ENCODE measurements around the gene TFAP2D.

The TFAP2D gene

GRCh38 chr6:50713226-50713625 lies at the start of gene TFAP2D:
Gene TFAP2D, plus strand, starts transcription at chr6:50713526. Its CDS starts 530 bp downstream, at chr6:50714056.
- intact Hi-C loops (cut with DNase I; ENCODE audit: low total_unique reads): no loop called here
- H3K27ac ChIP-seq: no peak within 1 kb of the TSS
- no peak within 1 kb of the TSS for H3K4me3 ChIP-seq
- H3K27me3 ChIP-seq: peaks cover 0 to 65% of the 10 kb centered on the region in 2 donors
- no peak for TF ChIP-seq CTCF (IDR thresholded peaks at IDR 0.05)
- DNase-seq: no peak
- no peaks in the 10 kb centered on the region for H3K36me3 ChIP-seq
- H3K4me1 ChIP-seq: no peaks in the 10 kb centered on the region
- H3K9me3 ChIP-seq: no peaks in the 10 kb centered on the region

DNA sequence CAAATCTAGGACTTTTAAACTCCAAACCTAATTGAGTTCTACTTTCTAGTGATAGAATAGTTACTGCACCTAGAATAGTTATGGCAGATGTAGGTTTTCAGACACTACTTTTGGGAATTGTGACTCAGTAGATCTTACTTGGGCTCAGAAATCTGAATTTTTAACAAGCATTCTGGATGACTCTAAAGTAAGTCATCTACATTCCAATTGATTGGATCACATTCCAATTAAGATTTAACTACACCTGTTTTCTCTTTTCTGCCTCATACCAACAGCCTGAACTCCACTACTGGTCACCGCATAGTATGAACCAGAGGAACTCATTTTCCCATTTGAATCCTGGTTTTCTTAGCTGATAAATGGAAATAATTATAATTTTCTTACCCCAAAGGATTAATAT lies 49.5 kb upstream of the TFAP2D start:
- Histone ChIP-seq H3K27ac (no peak overlapping the region), H3K36me3 (no peaks in the 10 kb centered on the region), H3K9me3 (no peaks in the 10 kb centered on the region), H3K27me3 (no peaks in the 10 kb centered on the region), H3K4me1 (no peaks in the 10 kb centered on the region), H3K4me3 (no peak overlapping the region)
- no peak for DNase-seq
- no peak for TF ChIP-seq CTCF (IDR thresholded peaks at IDR 0.05)
- intact Hi-C loops (cut with DNase I; ENCODE audit: low total_unique reads): no loop called here

GRCh38 chr6:50666089-50666488 lies 47.2 kb upstream of the TFAP2D start:
- H3K36me3 ChIP-seq: no peaks in the 10 kb centered on the region
- H3K4me3 ChIP-seq: no peak overlapping the region
- intact Hi-C loops (cut with DNase I; ENCODE audit: low total_unique reads): no loop called here
- no peak overlapping the region for H3K27ac ChIP-seq
- H3K27me3 ChIP-seq: no peaks in the 10 kb centered on the region
- no peak for TF ChIP-seq CTCF (IDR thresholded peaks at IDR 0.05)
- no peak for DNase-seq
- H3K4me1 ChIP-seq: no peaks in the 10 kb centered on the region
- no peaks in the 10 kb centered on the region for H3K9me3 ChIP-seq

GRCh38 chr6:50681213-50681824 lies 32.0 kb upstream of the TFAP2D start:
- Histone ChIP-seq H3K4me1 (no peaks in the 10 kb centered on the region), H3K36me3 (no peaks in the 10 kb centered on the region)

DNA sequence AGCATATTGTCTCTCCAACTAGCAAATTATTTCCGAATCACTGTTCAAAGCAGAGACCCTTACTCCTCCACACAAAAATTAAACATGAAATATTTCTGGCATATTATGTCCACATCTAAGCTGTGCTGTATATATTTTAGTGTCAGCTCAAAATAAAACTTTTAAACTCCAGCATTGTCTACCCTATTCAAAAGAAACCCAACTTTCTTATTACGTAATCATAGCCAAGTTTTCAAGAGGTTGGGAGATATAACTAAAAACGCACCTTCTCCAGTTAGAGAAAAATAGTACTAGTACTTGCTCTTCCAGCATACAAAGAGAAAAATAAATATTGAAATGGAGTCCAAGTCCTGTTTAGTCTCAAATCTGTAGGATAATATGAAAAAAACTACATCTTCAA lies 24.1 kb upstream of the TFAP2D start:
- Histone ChIP-seq H3K36me3 (no peaks in the 10 kb centered on the region), H3K9me3 (no peaks in the 10 kb centered on the region), H3K27ac (no peak overlapping the region), H3K27me3 (no peaks in the 10 kb centered on the region), H3K4me1 (no peaks in the 10 kb centered on the region), H3K4me3 (no peak overlapping the region)
- intact Hi-C loops (cut with DNase I; ENCODE audit: low total_unique reads): no loop called here
- no peak for DNase-seq
- TF ChIP-seq CTCF (IDR thresholded peaks at IDR 0.05): no peak

More at GRCh38 chr6:50681213-50681824, 32.0 kb upstream of the TFAP2D start:
- no peak for DNase-seq
- no peak overlapping the region for H3K4me3 ChIP-seq
- TF ChIP-seq CTCF (IDR thresholded peaks at IDR 0.05): no peak
- intact Hi-C loops (cut with DNase I; ENCODE audit: low total_unique reads): no loop called here
- no peaks in the 10 kb centered on the region for H3K27me3 ChIP-seq
- no peak overlapping the region for H3K27ac ChIP-seq
- no peaks in the 10 kb centered on the region for H3K9me3 ChIP-seq
